ENCODE data around the gene RAB3C.

Gene RAB3C

GRCh38 chr5:58738336-58738735 lies 155.5 kb downstream of the RAB3C start:
- no peak for DNase-seq

- no peak for DNase-seq
Observed at GRCh38 chr5:58739051-58739450, 156.2 kb downstream of the RAB3C start.

- DNase-seq = no peak
Observed at GRCh38 chr5:58740956-58741355, 158.1 kb downstream of the RAB3C start.

- DNase-seq = no peak
Observed at GRCh38 chr5:58745350-58745749, 162.5 kb downstream of the RAB3C start.

- no peak for DNase-seq
Observed at GRCh38 chr5:58746321-58746720, 163.4 kb downstream of the RAB3C start.

- no peak for DNase-seq
Observed at GRCh38 chr5:58750036-58750435, 167.2 kb downstream of the RAB3C start.

- no peak for DNase-seq
Observed at GRCh38 chr5:58751222-58751837, 168.5 kb downstream of the RAB3C start.

- DNase-seq = no peak
Observed at GRCh38 chr5:58752104-58752503, 169.2 kb downstream of the RAB3C start.

GRCh38 chr5:58753446-58753845 lies 170.6 kb downstream of the RAB3C start:
- no peak for DNase-seq

GRCh38 chr5:58754250-58754649 lies 171.4 kb downstream of the RAB3C start:
- no peak for DNase-seq

- no peak for DNase-seq
Observed at GRCh38 chr5:58755397-58755796, 172.5 kb downstream of the RAB3C start.

GRCh38 chr5:58759745-58760144 lies 176.9 kb downstream of the RAB3C start:
- DNase-seq = no peak

- no peak for DNase-seq
Observed at GRCh38 chr5:58760222-58760621, 177.3 kb downstream of the RAB3C start.

- DNase-seq = no peak
Observed at GRCh38 chr5:58761407-58761806, 178.5 kb downstream of the RAB3C start.

GRCh38 chr5:58763390-58763789 lies 180.5 kb downstream of the RAB3C start:
- DNase-seq = no peak

GRCh38 chr5:58764199-58764598 lies 181.3 kb downstream of the RAB3C start:
- DNase-seq = no peak

GRCh38 chr5:58765058-58765457 lies 182.2 kb downstream of the RAB3C start:
- DNase-seq = no peak

GRCh38 chr5:58767104-58767503 lies 184.2 kb downstream of the RAB3C start:
- no peak for DNase-seq

GRCh38 chr5:58770136-58770535 lies 187.3 kb downstream of the RAB3C start:
- no peak for DNase-seq

GRCh38 chr5:58771796-58772195 lies 188.9 kb downstream of the RAB3C start:
- DNase-seq = no peak

GRCh38 chr5:58773744-58774441 lies 191.0 kb downstream of the RAB3C start:
- DNase-seq = no peak

- no peak for DNase-seq
Observed at GRCh38 chr5:58774937-58775336, 192.1 kb downstream of the RAB3C start.

- DNase-seq = no peak
Observed at GRCh38 chr5:58775701-58776262, 192.9 kb downstream of the RAB3C start.

- DNase-seq = no peak
Observed at GRCh38 chr5:58776559-58776958, 193.7 kb downstream of the RAB3C start.

- DNase-seq = no peak
Observed at GRCh38 chr5:58778888-58779287, 196.0 kb downstream of the RAB3C start.

All from NCI-H1436 (cell line).